ENCODE data around the gene KDM6A. TPM values are rescaled to one million over a fixed set of nuclear protein-coding genes. Genes with fewer than 3 reads are reported as not detected.

Gene KDM6A
- total RNA-seq, 1 experiment from 2014 or later, result 21.0 TPM

DNA sequence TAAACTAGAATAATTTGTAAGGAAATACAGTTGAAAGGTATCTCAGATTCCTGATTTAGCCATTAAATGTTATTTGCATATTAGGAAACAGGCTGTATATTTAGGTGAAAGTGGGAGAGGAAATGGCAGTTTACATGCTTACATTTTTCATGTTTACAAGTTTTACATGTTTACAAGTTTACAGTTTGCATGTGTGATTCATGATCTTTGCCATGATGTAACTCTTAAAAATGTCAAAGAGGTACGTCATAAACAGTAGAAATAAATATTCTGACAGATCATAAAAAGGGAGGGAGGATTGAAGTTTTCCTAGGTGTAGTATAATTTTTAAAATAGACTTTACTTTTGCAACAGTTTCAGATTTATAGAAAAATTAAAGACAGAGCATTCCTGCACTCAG lies 45.7 kb downstream of the KDM6A start:
- Histone ChIP-seq H3K79me2 (ENCODE audit: insufficient read depth, low read length) (peaks cover 82% of the 10 kb centered on the region), H3K27me3 (ENCODE audit: insufficient read depth, low read length) (no peaks in the 10 kb centered on the region), H3K9me2 (ENCODE audit: insufficient read depth) (no peaks in the 10 kb centered on the region), H2AFZ (ENCODE audit: low read depth, low read length, poor library complexity, severe bottlenecking) (no peak overlapping the region), H3K36me3 (ENCODE audit: control insufficient read depth in 1 of 2, insufficient read depth in 2 of 2, low read length in 2 of 2) (no peaks in the 10 kb centered on the region), H3K4me3 (replicated peaks in 1 of 2; ENCODE audit: low read depth in 1 of 2, low read length in 2 of 2) (no peak overlapping the region), H4K20me1 (ENCODE audit: insufficient read depth) (peaks cover 4% of the 10 kb centered on the region; the same call in 1 of the 2 replicates), H3K4me1 (ENCODE audit: control insufficient read depth in 1 of 2, insufficient read depth in 2 of 2, low read length in 2 of 2) (peaks cover 3 to 5% of the 10 kb centered on the region in 2 experiments; a peak in 2 of 4 replicates), H3K4me2 (ENCODE audit: low read length) (no peak overlapping the region), H3K9ac (ENCODE audit: low read length) (no peak overlapping the region), H3K9me3 (ENCODE audit: control insufficient read depth in 1 of 2, insufficient read depth in 1 of 2, low read depth in 1 of 2, low read length in 2 of 2) (no peaks in the 10 kb centered on the region), H3K27ac (ENCODE audit: low read depth, low read length) (no peak overlapping the region)
- TF ChIP-seq FOSL1 (IDR thresholded peaks at IDR 0.05; ENCODE audit: low read depth), result no peak
- DNase-seq (ENCODE audit: low read depth, low spot score), result no peak
- ChIA-PET RAD21 (ENCODE audit: low non-redundant PET in 1 of 2, low total read pairs in 2 of 2, uncharacterized antibody in 2 of 2, unreplicated experiment in 2 of 2) (no interaction called here), CTCF (no interaction called here), POLR2A (no interaction called here)
- no peak for ATAC-seq
- intact Hi-C loops (cut with micrococcal nuclease), result no loop called here
- no TSS peak for BruUV-seq (replicated peaks)

DNA sequence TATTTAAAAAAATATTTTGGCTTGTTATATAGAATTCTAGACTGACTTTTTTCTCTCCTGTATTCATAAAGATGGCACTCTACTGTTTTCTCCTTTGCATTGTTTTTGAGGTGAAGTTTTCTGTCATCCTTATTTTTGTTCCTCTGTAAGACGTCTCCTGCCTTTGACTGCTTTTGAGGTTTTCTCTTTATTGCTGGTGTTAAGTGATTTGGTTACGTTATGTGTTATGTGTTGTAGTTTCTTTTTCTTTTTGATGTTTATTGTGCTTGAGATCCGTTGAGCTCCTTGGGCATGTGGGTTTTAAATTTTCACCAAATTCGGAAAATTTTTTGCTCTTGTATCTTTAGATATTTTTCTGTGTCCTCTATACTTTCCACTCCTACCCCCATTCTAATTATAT lies 50.0 kb downstream of the KDM6A start:
- Histone ChIP-seq H3K4me2 (ENCODE audit: low read length) (no peak overlapping the region), H3K9me2 (ENCODE audit: insufficient read depth) (no peaks in the 10 kb centered on the region), H3K4me3 (replicated peaks in 1 of 2; ENCODE audit: low read depth in 1 of 2, low read length in 2 of 2) (no peak overlapping the region), H2AFZ (ENCODE audit: low read depth, low read length, poor library complexity, severe bottlenecking) (no peak overlapping the region), H3K27ac (ENCODE audit: low read depth, low read length) (no peak overlapping the region), H3K79me2 (ENCODE audit: insufficient read depth, low read length) (peaks cover 80% of the 10 kb centered on the region), H3K36me3 (ENCODE audit: control insufficient read depth in 1 of 2, insufficient read depth in 2 of 2, low read length in 2 of 2) (no peaks in the 10 kb centered on the region), H3K9me3 (ENCODE audit: control insufficient read depth in 1 of 2, insufficient read depth in 1 of 2, low read depth in 1 of 2, low read length in 2 of 2) (no peaks in the 10 kb centered on the region), H4K20me1 (ENCODE audit: insufficient read depth) (peaks cover 4% of the 10 kb centered on the region; the same call in 1 of the 2 replicates), H3K9ac (ENCODE audit: low read length) (no peak overlapping the region), H3K4me1 (ENCODE audit: control insufficient read depth in 1 of 2, insufficient read depth in 2 of 2, low read length in 2 of 2) (0 out of 4 replicates have a peak, but pooled peaks cover 0 to 2% of the 10 kb centered on the region in 2 experiments), H3K27me3 (ENCODE audit: insufficient read depth, low read length) (no peaks in the 10 kb centered on the region)
- ATAC-seq (no peak), DNase-seq (ENCODE audit: low read depth, low spot score) (no peak)
- ChIA-PET CTCF (no interaction called here), RAD21 (ENCODE audit: low non-redundant PET in 1 of 2, low total read pairs in 2 of 2, uncharacterized antibody in 2 of 2, unreplicated experiment in 2 of 2) (no interaction called here), POLR2A (no interaction called here)
- no peak for TF ChIP-seq RAD21 (IDR thresholded peaks at IDR 0.05; ENCODE audit: low read depth)
- no peak for TF ChIP-seq JUND (IDR thresholded peaks at IDR 0.05)
- TF ChIP-seq YY1 (IDR thresholded peaks at IDR 0.05; ENCODE audit: extremely low read depth, insufficient replicate concordance, low read depth, low read length), result no peak
- no peak for TF ChIP-seq ZFX (IDR thresholded peaks at IDR 0.05)
- TF ChIP-seq TCF7L2 (IDR thresholded peaks at IDR 0.05; ENCODE audit: borderline replicate concordance, extremely low read depth, insufficient read depth, insufficient read length), result no peak
- no peak for TF ChIP-seq SP1 (IDR thresholded peaks at IDR 0.05; ENCODE audit: low read depth)
- TF ChIP-seq, protein P1, sequence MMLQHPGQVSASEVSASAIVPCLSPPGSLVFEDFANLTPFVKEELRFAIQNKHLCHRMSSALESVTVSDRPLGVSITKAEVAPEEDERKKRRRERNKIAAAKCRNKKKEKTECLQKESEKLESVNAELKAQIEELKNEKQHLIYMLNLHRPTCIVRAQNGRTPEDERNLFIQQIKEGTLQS (IDR thresholded peaks at IDR 0.05), result no peak
- TF ChIP-seq, protein P2, sequence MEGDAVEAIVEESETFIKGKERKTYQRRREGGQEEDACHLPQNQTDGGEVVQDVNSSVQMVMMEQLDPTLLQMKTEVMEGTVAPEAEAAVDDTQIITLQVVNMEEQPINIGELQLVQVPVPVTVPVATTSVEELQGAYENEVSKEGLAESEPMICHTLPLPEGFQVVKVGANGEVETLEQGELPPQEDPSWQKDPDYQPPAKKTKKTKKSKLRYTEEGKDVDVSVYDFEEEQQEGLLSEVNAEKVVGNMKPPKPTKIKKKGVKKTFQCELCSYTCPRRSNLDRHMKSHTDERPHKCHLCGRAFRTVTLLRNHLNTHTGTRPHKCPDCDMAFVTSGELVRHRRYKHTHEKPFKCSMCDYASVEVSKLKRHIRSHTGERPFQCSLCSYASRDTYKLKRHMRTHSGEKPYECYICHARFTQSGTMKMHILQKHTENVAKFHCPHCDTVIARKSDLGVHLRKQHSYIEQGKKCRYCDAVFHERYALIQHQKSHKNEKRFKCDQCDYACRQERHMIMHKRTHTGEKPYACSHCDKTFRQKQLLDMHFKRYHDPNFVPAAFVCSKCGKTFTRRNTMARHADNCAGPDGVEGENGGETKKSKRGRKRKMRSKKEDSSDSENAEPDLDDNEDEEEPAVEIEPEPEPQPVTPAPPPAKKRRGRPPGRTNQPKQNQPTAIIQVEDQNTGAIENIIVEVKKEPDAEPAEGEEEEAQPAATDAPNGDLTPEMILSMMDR (IDR thresholded peaks at IDR 0.05 in 2 of 3, conservative IDR thresholded peaks at IDR 0.05 in 1 of 3; ENCODE audit: borderline replicate concordance in 1 of 3, insufficient read depth in 1 of 3, low read depth in 2 of 3, low read length in 2 of 3), result no peak
- TF ChIP-seq ELF1 (IDR thresholded peaks at IDR 0.05; ENCODE audit: borderline replicate concordance, low read depth), result no peak
- TF ChIP-seq ZNF274 (IDR thresholded peaks at IDR 0.05; ENCODE audit: low read depth, low read length), result no peak
- no peak for TF ChIP-seq POLR2A (IDR thresholded peaks at IDR 0.05; ENCODE audit: borderline replicate concordance, extremely low read depth, insufficient read depth, insufficient read length)
- intact Hi-C loops (cut with micrococcal nuclease), result no loop called here
- BruUV-seq (replicated peaks), result no TSS peak

Measured in HCT116 (cell line).